Umbilical cord (tissue), 2 donors: ENCODE measurements around the gene SLC6A14. TPM values are rescaled to one million over a fixed set of nuclear protein-coding genes. Genes with fewer than 3 reads are reported as not detected.
A peak's percentile ranks its signal among the peaks of the same experiment; 100 is the strongest.

Source experiments
- DNase-seq: peaks from one replicate; pipeline ENCODE4 v3.0.0-alpha.2; 2015; ENCODE audit warnings: low spot score
- total RNA-seq: library from RNA; depleted of rRNA; stranded (reverse); fragments of >200 nt; gene quantifications from one replicate; pipeline ENCODE4 v1.2.3, GENCODE V29; 2014; ENCODE audit warnings: low replicate concordance; ENCODE audit not compliant: insufficient read depth

Gene SLC6A14, protein sequence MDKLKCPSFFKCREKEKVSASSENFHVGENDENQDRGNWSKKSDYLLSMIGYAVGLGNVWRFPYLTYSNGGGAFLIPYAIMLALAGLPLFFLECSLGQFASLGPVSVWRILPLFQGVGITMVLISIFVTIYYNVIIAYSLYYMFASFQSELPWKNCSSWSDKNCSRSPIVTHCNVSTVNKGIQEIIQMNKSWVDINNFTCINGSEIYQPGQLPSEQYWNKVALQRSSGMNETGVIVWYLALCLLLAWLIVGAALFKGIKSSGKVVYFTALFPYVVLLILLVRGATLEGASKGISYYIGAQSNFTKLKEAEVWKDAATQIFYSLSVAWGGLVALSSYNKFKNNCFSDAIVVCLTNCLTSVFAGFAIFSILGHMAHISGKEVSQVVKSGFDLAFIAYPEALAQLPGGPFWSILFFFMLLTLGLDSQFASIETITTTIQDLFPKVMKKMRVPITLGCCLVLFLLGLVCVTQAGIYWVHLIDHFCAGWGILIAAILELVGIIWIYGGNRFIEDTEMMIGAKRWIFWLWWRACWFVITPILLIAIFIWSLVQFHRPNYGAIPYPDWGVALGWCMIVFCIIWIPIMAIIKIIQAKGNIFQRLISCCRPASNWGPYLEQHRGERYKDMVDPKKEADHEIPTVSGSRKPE
- 0.48 TPM for total RNA-seq

DNA sequence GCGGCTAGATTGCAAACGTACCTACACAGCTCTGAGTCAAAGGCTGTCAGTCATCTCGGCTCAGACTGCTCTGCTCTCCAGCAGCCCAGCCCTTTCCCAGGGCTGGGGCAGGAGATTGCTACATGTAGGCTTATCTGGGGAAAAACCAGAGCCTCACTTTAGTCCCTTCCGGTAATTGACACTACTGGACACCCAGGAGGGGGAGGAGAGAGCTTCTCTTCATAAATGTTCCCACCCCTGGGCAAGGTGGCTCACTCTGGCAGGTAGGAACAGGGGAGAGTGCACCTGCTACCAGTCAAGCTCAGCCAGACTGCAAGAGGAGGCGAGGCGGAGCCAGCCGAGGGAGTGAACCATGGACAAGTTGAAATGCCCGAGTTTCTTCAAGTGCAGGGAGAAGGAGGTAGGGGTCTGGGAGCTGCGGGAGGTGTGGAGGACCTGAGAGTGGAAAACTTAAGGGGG lies at the start of gene SLC6A14:
Gene SLC6A14 (plus strand): TSS at position 249 of the 459 bp plus-strand sequence. CDS start 104 bp downstream, at position 353.
- no peak for DNase-seq

DNA sequence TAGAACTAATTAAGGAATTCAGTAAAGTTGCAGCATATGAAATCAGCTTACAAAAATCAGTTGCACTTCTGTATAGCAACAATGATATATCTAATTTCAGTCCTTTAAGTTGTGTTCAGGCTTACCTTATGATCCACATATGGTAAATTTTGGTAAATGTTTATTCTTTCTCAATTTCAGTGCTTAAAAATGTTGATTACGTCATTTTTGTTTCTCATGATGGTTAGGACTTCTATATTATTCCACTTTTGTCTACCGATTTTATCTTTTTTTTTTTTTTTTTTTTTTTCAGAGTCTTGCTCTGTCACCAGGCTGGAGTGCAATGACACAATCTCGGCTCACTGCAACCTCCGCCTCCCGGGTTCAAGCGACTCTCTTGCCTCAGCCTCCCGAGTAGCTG lies 40.7 kb upstream of the SLC6A14 start:
- DNase-seq = no peak

- DNase-seq = no peak
Observed at GRCh38 chrX:116399681-116400080, 36.7 kb upstream of the SLC6A14 start.

DNA sequence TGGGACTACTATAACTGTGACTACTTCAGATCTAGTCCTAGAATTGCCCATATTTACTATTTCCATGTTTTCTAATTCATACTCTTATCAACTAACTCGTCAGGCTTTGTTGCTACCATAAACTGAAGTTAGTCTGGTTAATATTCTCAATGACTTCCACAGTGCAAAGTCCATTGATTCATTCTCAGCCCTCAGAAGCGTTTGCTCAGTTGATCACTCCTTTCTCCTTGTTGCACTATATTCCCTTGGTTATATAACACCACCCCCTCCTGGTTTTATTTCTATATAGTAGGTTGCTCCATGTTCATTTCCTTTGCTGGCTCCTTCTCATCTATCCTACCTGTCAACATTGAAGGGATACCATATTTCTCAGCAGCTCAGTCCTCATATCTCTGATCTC lies 27.2 kb upstream of the SLC6A14 start:
- DNase-seq = no peak

DNA sequence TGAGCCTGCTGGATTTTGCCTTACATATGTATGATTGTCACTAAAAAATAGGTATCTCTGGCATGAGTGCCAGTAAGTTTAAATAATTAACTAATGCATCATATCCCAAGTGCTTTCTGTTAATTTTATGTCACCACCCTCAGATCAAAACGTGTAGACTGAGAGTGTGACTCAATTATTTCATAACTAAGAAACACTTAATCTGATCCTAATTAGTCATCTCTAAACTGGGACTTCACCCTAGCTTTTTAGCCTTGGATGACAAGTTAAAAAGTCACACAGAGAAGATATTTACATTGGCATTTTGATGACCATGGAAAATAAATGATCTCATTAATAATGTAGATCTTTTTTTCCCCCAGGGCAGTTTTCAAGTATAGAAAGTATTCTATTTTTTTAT lies 23.1 kb upstream of the SLC6A14 start:
- DNase-seq = no peak

DNA sequence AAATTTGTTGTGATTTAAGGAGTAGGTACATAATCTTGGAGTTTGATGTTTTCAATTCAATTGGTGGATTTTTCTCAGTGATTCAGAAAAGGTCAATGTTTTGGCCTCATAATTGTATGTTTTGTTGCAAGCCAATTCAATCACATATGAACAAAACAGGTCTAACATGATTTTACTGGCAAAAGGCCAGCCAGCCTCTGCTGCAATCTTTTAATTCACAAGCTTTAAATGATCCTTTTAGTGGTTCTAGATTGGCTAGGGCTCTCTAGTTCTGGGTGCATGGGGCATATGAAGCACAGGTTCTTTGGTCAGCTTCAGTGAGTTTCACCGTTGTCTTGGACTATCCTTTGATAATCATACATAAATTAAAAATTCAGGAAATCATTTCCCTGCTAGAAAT lies 19.2 kb upstream of the SLC6A14 start:
- peak; percentile 1 for DNase-seq

GRCh38 chrX:116417968-116418367 lies 18.4 kb upstream of the SLC6A14 start:
- DNase-seq = no peak

DNA sequence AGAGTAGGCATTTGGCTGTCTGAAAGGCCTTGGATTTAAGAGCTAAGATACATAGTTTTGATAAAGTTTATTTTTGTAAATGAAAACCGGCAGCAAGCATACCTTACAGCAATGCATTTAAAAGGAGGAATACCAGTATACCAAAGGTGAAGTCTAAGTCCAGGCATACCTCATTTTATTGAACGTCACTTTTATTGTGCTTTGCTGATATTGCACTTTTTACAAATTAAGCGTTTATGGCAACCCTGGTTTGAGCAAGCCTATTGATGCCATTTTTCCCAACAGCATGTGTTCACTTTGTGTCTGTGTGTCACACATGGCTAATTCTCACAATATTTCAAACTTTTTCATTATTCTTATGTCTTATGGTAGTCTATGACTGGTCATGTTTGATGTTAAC lies 8.4 kb upstream of the SLC6A14 start:
- no peak for DNase-seq

DNA sequence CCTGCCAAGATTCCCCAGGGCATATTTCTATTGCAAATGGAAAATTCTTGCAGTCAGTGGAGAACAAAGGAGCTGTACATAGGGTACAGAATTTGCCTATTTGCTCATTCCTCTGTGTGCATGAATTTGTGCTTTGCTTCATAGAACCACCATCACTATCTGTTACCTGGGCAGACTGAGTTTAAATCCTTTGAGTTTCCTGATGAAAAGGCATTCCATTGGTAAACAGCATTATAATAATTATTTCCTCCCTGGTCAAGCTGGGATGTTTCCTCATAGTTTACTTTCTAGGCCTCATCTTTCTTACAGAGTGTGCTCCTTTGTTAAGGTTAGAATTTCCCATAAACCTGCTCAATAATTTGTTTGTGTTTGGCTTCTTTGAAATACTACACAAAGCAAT lies 809 bp upstream of the SLC6A14 start:
- DNase-seq = no peak

- DNase-seq = peak; percentile 9
Observed at GRCh38 chrX:116449156-116449555, 12.8 kb downstream of the SLC6A14 start.

GRCh38 chrX:116462822-116463221 lies 26.4 kb downstream of the SLC6A14 start, which contains the start of gene CT83:
Gene CT83 (minus strand): TSS chrX:116462976. CDS start chrX:116462856, 120 bp downstream.
- DNase-seq = no peak

- DNase-seq = no peak
Observed at GRCh38 chrX:116480059-116480458, 43.7 kb downstream of the SLC6A14 start.

- DNase-seq = no peak
Observed at GRCh38 chrX:116490104-116490503, 53.7 kb downstream of the SLC6A14 start.

DNA sequence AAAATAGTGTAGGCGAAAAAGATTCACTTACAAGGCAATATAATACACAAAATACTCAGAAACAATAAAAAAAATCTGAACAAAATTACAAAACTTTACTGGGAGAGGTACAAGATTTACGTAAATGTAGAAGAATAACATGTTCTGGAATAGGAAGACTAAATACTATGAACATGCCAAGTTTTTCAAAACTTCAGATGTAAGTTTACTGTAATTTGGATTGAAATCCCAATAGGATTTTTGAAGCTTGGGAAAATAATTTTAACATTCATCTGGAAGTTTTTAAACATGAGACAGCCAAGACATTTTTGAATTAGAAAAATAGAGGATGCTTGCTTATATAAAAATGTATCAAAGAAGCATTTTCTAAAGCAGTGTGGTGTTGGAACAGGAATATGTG lies 56.9 kb downstream of the SLC6A14 start:
- DNase-seq = no peak

- peak; percentile 1 for DNase-seq
Observed at GRCh38 chrX:116499780-116500179, 63.4 kb downstream of the SLC6A14 start.

Other genes starting within 250 kb of the SLC6A14 start
- not detected for gene CT83, start 26.4 kb downstream of the SLC6A14 start, total RNA-seq